ENCODE results near the gene PPP2R2D. TPM values are rescaled to one million over a fixed set of nuclear protein-coding genes. Genes with fewer than 3 reads are reported as not detected.

PPP2R2D gene
- total RNA-seq, 6 experiments from 2014 or later, result 10.9 to 16.6 (median 14.3) TPM

DNA sequence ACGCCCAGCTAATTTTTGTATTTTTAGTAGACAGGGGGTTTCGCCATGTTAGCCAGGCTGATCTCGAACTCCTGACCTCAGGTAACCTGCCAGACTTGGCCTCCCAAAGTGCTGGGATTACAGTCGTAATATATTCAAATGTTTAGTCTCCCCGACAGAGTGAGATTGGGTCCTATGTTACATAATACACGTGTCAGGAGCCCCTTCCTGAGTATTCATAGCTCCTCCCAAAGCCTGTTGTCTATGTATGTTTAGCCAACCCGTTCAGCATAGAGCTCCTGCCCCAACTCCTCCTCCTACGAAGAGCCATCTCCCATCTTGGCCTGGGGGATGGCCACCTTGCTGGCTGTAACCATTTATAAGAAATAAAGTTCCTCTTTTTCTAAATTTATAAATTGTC, 2.7 kb upstream of the PPP2R2D start:
- Histone ChIP-seq H3K36me3 (no peaks in the 10 kb centered on the region), H3K27ac (no peak overlapping the region), H3K27me3 (no peaks in the 10 kb centered on the region), H3K9me3 (no peaks in the 10 kb centered on the region), H3K4me1 (peaks cover 0 to 17% (median 4%) of the 10 kb centered on the region in 4 donors), H3K4me3 (no peak overlapping the region)
- no peak for DNase-seq
- intact Hi-C loops (cut with DNase I), result loop anchor here in 1 of 2 donors (5.0 to 10.0 kb wide), 2 partner anchors 119 to 247 kb away; no protein-coding TSS in a partner anchor
- WGBS (ENCODE audit: insufficient coverage, low coverage, low lambda C conversion rate, missing lambda C conversion rate), result 73% methylated on average over 8 of the region's 8 CpGs
- ATAC-seq, result no peak
- no peak for TF ChIP-seq CTCF (IDR thresholded peaks at IDR 0.05)
- TF ChIP-seq POLR2A (IDR thresholded peaks at IDR 0.05), result no peak

- WGBS (ENCODE audit: insufficient coverage, low coverage, low lambda C conversion rate, missing lambda C conversion rate), result 80% methylated on average over 2 of the region's 5 CpGs
- no peak for TF ChIP-seq CTCF (IDR thresholded peaks at IDR 0.05)
- TF ChIP-seq POLR2A (IDR thresholded peaks at IDR 0.05), result no peak
- H3K4me3 ChIP-seq, result no peak overlapping the region
- no peaks in the 10 kb centered on the region for H3K36me3 ChIP-seq
- no peaks in the 10 kb centered on the region for H3K9me3 ChIP-seq
- intact Hi-C loops (cut with DNase I), result loop anchor here in 1 of 2 donors (5.0 to 10.0 kb wide), 2 partner anchors 119 to 246 kb away; no protein-coding TSS in a partner anchor
- ATAC-seq, result no peak
- H3K27ac ChIP-seq, result no peak overlapping the region
- DNase-seq, result no peak
- peaks cover 0 to 18% (median 4%) of the 10 kb centered on the region in 4 donors for H3K4me1 ChIP-seq
- H3K27me3 ChIP-seq, result no peaks in the 10 kb centered on the region
Observed at GRCh38 chr10:131898713-131899112, 2.1 kb upstream of the PPP2R2D start.

DNA sequence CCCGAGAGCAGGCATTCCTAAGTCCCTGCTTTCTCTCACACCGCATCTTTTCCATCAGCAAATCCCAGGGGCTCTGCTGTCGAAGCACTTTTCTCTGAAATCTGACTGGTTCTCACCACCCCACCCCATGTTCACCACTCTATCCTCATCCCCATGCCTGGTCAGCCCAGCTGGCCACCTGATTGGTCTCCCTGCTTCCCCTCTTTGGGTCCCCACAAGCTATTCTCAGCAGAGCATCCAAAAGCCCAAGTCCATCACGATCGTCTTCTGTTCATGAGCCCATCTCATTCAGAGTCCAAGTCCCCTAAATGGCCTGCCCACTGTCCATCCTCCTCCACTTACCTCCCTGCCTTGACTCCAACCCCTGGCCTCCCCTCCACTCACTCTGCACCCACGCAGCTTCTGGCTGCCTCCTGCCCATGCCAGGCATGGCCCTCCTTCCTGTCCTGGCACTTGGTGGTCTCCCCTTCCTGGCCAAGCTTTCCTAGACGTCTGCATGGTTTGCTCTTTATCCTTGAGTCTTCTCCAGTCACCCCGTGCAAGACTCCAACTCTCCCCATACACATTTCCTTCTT, 1.6 kb upstream of the PPP2R2D start:
- H3K36me3 ChIP-seq, result no peaks in the 10 kb centered on the region
- ATAC-seq, result no peak
- H3K4me1 ChIP-seq, result peaks cover 0 to 18% (median 4%) of the 10 kb centered on the region in 4 donors
- no peak overlapping the region for H3K4me3 ChIP-seq
- H3K9me3 ChIP-seq, result no peaks in the 10 kb centered on the region
- DNase-seq, result no peak
- WGBS (ENCODE audit: insufficient coverage, low coverage, low lambda C conversion rate, missing lambda C conversion rate), result 61% methylated on average over 7 of the region's 8 CpGs
- intact Hi-C loops (cut with DNase I), result loop anchor here in 1 of 2 donors (5.0 to 10.0 kb wide), 2 partner anchors 118 to 246 kb away; no protein-coding TSS in a partner anchor
- H3K27ac ChIP-seq, result no peak overlapping the region
- no peaks in the 10 kb centered on the region for H3K27me3 ChIP-seq
- TF ChIP-seq CTCF (IDR thresholded peaks at IDR 0.05) (no peak), POLR2A (IDR thresholded peaks at IDR 0.05) (no peak)

DNA sequence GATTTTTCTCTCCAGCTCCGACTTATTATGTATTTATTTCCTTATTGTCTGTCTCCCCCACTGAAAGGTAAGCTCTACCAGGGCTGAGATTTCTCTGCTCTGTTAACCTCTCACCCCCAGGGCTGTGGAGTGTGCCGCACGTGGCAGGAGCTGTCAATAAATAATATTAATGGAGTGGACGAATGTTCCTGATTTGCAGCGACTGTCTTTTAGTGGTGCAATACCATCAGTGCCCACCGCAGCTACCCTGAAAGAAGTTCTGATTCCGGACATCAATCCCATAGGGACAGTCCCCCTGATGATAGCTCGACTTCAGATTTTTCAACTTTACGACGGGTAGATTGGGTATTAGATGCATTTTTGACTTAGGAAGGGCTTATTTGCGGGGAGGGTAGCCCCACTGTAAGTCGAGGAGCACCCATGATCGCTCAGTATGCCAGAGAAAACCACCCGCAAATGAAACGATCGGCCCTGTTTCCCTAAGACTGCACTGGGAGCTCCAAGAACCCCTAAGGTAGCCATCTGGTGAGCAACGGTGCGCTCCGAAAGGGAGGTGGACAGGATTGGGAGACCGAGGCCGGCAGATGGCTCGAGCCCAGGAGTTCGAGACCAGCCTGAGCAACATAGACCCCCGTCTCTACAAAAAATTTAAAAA, 986 bp upstream of the PPP2R2D start:
- H3K36me3 ChIP-seq, result no peaks in the 10 kb centered on the region
- H3K27me3 ChIP-seq, result no peaks in the 10 kb centered on the region
- DNase-seq (no peak), ATAC-seq (no peak)
- 33% methylated on average over 9 of the region's 24 CpGs for whole genome bisulfite sequencing (ENCODE audit: insufficient coverage, low coverage, low lambda C conversion rate, missing lambda C conversion rate)
- H3K27ac ChIP-seq, result no peak overlapping the region
- TF ChIP-seq CTCF (IDR thresholded peaks at IDR 0.05), result no peak
- TF ChIP-seq POLR2A (IDR thresholded peaks at IDR 0.05), result no peak
- intact Hi-C loops (cut with DNase I), result loop anchor here in 1 of 2 donors (5.0 to 10.0 kb wide), 2 partner anchors 117 to 245 kb away; no protein-coding TSS in a partner anchor
- H3K4me3 ChIP-seq, result peak overlapping the region; percentile 88 to 96 (median 90)
- peaks cover 0 to 22% (median 4%) of the 10 kb centered on the region in 4 donors for H3K4me1 ChIP-seq
- H3K9me3 ChIP-seq, result no peaks in the 10 kb centered on the region

All from right lobe of liver (tissue), 6 donors.